ENCODE measurements around the gene MICALL1. TPM values are rescaled to one million over a fixed set of nuclear protein-coding genes. Genes with fewer than 3 reads are reported as not detected.

MICALL1 gene, protein sequence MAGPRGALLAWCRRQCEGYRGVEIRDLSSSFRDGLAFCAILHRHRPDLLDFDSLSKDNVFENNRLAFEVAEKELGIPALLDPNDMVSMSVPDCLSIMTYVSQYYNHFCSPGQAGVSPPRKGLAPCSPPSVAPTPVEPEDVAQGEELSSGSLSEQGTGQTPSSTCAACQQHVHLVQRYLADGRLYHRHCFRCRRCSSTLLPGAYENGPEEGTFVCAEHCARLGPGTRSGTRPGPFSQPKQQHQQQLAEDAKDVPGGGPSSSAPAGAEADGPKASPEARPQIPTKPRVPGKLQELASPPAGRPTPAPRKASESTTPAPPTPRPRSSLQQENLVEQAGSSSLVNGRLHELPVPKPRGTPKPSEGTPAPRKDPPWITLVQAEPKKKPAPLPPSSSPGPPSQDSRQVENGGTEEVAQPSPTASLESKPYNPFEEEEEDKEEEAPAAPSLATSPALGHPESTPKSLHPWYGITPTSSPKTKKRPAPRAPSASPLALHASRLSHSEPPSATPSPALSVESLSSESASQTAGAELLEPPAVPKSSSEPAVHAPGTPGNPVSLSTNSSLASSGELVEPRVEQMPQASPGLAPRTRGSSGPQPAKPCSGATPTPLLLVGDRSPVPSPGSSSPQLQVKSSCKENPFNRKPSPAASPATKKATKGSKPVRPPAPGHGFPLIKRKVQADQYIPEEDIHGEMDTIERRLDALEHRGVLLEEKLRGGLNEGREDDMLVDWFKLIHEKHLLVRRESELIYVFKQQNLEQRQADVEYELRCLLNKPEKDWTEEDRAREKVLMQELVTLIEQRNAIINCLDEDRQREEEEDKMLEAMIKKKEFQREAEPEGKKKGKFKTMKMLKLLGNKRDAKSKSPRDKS
- 26.2 TPM for polyA plus RNA-seq (ENCODE audit: insufficient read length)
- long read RNA-seq, donor 1, partial matches to known transcripts, result 22 of 22 reads
- long read RNA-seq, donor 1, other reads (novel, unspliced or antisense), result 0 of 22 reads
- long read RNA-seq, donor 2, partial matches to known transcripts, result 5 of 5 reads
- long read RNA-seq, donor 2, other reads (novel, unspliced or antisense), result 0 of 5 reads
- long read RNA-seq, donor 3, full-length matches to known transcripts, result 1 of 1 reads
- long read RNA-seq, donor 3, partial matches to known transcripts, result 0 of 1 reads
- long read RNA-seq, donor 3, other reads (novel, unspliced or antisense), result 0 of 1 reads
- long read RNA-seq, donor 4, result 0 reads
- long read RNA-seq, donor 5, full-length matches to known transcripts, result 7 of 7 reads
- long read RNA-seq, donor 5, partial matches to known transcripts, result 0 of 7 reads
- long read RNA-seq, donor 5, other reads (novel, unspliced or antisense), result 0 of 7 reads
- long read RNA-seq, donor 6, full-length matches to known transcripts, result 1 of 1 reads
- long read RNA-seq, donor 6, partial matches to known transcripts, result 0 of 1 reads
- long read RNA-seq, donor 6, other reads (novel, unspliced or antisense), result 0 of 1 reads
- long read RNA-seq, donor 7, partial matches to known transcripts, result 15 of 15 reads
- long read RNA-seq, donor 7, other reads (novel, unspliced or antisense), result 0 of 15 reads
- long read RNA-seq, donor 8, full-length matches to known transcripts, result 1 of 1 reads
- long read RNA-seq, donor 8, partial matches to known transcripts, result 0 of 1 reads
- long read RNA-seq, donor 8, other reads (novel, unspliced or antisense), result 0 of 1 reads

DNA sequence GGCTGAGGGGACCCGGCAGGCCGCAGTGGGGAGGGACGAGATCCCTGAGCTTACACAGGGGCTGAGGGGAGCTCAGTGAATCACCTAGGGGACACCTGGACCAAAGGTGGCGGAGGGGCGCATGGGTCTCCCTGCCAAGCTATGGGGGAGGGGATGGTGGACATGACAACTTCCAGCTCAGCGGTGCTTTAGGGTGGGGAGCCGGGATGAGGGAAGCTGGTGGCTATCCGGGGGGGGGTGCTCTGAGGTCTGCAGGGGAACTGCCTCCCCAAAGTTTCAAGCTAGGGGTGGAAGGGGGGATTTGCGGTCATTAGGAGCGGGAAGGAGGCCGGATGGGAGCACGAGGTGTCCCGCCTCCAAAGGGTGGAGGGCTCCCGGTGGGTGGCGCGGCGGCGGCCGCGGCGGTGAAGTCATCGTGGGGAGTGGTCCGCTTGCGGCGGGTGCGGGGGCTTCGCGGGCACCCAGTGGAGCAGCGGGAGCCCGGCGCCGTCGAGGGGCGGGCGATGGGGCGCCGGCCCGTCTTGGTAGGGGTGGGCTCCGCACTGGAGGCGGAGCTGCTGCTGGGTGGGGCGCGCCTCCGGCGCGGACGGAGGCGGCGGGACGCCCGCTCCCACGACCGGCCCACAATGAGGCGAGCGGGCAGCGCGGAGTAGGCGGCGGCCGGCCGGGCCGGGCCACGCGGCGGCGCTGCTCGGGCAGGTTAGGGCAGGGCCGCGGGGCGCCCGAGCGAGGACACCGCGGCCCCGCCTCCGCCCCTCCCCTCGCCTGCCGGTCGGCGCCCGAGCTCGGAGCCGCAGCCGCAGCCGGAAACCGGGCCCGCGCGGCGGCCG is at the start of gene MICALL1:
TSS of gene MICALL1 (plus strand) at position 764 of the 830 bp plus-strand sequence. CDS start 126 bp downstream, outside the sequence.
- no peak for DNase-seq

DNA sequence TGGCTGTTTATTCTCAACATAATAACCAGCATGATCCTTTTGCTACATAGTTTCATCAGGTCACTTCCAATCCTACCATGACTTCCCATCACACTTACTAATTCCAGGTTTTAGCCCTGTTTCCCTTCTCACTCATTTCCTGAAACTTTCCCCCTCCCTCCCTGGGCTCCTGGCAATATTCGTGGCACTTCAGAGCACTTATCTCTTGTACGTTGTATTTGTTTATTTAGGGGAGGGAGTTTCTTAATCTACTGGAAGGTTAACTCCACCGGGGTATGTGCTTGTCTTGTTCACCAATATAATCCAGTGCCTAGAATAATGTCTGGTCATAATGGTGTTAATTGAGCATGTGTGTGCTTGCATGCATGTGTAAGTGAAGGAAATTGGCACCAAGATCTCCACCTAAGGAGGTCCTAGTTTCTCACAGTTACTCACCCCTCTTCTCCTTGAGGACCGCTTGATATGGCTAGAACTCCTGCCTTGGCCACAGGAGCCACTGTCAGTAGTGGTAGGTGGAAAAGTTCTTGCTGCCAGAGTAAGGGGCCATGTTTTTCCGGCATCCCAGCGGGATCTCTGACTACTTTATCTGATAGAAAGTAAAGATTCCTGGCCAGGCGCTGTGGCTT is 45.2 kb upstream of the MICALL1 start:
- DNase-seq, result no peak

DNA sequence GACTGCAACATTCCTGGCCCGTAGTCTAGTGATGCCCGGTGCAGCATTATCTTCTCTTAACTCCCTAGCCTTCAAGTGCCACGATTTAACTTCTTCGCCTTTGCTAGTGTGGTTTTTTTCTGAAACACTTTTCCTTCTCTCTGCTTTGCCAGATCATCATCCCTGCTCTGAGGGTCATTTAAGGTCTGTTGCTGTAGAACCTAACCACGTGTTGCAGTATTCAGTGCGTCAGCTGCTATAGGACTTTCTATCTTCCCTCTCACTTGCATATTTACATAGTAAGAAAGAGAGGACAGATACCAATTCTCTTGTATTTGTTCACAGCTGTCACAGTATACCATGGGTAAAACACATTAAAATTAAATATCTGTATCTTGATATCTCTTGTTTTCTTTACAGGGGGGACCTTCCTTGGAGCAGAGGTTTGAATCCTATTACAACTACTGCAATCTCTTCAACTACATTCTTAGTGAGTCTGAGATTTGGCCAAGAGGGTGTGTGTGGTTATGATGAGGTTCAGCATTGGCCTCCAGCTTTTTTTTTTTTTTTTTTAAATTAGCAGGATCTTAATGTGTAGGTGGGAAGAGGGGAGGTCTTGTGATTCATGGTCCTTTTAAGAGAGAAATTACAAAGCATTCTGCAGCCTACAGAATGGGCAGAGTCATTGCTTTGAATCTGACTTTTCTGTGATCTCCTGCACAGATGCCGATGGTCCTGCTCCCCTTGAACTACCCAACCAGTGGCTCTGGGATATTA is 43.3 kb upstream of the MICALL1 start:
- DNase-seq, result no peak

DNA sequence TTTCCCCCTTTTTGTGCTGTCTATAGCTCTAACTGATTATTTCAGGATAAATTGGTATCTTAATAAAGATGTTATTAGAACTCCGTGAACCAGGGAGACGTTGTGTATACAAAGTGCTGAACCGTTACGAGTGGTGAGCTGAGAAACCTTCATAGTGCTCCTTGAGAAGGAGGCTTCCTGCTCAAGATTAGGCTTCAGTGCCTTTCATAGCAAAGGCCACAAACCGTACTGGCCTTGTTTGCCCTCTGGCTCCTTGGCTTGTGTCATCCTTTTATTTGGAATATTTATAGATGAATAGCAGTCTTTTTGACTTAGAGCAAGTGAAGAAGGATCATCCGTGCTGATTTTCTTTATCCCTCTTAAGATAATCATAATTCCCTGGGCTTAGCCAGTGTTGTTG is 40.6 kb upstream of the MICALL1 start:
- DNase-seq, result no peak

DNA sequence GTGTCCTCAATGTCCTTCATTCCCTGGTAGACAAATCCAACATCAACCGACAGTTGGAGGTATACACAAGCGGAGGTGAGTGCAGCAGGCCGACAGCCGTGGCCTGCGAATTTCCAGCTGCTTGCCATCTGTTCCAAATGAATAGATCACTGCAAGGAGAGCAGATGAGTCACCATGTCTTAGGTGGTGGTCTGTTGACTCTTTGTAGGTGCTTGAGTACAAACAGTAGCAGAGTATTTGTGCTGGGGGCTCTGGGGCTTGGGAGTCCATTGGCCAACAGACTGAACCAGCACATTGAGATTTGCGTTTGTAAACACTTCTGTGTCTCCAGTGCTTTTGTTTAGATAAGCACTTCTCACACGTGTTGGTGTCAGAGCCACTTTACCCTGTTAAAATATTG is 35.8 kb upstream of the MICALL1 start:
- no peak for DNase-seq

DNA sequence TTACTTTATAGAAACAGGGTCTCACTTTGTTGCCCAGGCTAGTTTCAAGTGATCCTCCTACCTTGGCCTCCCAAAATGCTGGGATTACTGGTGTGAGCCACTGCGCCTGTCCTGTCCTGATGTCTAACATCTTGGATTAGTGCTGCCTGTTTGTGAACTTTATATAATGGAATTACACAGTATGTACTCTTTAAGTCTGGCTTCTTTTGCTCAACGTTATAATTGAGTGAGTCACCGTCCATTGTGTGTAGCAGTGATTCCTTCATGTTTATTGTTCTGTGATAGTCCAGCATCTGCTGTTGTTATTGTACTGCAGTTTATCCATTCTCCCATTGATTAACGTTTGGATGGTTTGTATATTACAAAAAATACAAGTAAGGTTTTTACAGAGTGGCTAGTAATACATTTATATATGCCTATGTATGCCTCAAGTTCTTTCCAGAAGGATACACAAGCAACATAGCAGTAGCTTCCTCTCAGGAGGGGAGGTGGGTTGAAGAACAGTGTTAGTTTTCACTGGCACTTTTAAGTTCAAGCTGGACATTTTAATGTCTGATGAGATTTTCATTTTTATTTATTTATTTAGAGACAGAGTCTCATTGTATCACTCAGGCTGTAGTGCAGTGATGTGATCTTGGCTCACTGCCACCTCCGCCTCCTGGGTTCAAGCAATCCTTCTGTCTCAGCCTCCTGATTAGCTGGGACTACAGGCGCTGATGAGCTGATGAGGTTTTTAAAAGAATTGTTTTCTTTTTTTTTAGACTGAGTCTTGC is 25.2 kb upstream of the MICALL1 start:
- no peak for DNase-seq

DNA sequence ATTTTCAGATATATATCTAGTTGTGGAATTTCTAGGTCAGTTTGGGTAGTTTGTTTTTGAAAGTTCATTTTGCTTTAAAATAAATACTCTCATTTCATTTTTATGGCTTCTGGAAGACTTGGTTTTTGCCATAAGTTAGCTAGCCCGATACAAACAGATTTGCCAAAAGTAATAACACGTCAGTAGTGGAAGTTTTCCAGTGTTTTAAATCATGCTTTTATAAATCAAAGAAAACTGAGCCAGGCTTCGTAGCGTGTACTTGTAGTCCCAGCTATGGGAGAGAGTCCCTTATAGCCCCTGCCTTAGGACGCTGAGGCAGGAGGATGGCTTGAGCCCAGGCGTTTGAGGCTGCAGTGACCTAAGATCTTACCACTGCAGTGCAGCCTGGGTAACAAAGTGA is 21.7 kb upstream of the MICALL1 start:
- DNase-seq, result peak; percentile 77

DNA sequence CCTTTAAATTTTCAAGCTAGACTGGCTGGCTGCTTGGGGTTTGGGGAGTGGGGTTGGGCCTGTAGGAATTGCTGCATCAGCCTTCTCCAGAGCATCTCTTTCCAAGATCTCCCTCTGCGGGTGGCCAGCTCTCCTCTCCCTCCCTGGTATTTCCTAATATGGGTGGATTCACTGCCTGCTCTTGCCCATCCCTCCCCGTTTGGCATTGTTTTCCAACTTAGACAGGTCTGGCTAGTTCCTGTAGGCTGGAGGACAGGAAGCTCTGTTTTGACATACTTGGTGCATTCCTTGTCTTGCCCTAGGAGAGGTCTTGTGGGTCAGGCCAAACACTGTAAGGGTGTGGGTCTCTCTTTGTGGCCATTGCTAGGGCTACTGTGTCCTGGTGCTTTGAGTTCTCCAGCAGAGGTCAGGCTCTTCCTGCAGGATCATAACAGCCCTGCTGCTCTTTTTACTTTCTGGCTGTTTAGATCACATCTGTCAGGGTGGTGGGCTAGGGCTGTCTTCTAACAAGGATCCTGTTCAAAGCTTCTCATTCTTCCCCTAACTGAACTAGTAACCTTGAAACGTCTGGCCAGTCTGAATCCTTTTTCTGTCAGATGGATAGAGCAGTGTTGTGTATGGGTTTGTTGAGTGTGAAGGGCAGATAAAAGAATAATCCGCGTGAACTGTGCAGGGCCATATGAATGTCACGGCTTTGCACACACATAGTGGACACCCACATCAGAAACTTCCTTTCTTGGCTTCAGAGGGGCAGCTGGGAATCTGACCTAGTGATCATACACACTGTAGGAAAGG is 18.3 kb upstream of the MICALL1 start:
- no peak for DNase-seq

DNA sequence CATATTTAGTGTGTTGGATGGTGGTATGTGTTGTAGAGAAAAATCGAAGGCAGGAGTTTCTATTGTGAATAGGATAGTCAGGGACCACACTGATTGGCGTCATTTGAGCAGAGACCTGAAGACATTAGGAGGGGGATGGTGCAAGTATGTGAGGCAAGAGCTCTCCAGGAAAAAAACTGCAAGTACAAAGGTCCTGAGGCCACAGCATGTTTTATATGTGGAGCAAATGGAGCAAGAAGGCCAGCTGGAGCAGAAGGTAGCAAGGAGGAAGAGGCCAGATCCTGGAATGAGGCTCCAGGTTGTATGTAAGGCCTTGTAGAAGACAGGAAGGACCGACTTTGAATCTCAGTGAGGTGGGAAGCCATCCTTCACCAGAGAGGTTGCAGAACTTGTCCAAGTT is 14.2 kb upstream of the MICALL1 start:
- DNase-seq, result no peak

DNA sequence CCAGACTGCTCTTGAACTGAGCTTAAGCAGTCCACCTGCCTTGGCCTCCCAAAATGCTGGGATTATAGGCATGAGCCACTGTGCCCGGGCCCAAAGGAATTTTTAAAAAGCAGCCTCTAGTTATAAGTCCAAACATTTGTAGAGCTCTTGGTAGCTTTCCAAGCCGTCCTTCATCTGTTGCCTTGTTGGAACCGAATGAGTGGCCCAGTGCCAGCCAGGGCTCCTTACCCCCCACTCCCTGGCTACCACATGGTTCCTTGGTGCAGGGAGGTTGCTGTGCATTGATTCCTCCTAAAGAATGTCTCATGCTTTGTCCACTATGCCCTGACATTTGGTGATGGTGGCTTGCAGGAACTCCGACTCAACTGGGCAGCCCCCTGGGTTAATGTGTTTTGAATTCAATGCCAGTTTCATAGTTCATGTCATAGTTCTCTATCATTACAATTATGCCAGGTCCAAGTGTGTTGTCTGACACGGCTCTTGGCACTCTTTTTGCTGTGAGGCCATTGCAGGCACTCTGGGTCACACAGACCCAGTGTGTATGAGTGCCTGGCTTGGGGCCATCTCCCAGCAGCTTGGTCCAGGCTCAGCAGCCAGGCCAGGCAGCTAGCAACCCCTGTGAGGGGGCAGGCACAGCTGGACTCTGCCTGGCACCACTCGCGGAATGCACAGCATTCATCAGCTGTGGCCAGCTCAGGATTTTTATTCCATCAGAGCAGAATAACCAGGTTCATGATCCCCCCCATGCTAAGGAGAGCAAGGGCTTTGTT is 13.3 kb upstream of the MICALL1 start:
- DNase-seq, result no peak

DNA sequence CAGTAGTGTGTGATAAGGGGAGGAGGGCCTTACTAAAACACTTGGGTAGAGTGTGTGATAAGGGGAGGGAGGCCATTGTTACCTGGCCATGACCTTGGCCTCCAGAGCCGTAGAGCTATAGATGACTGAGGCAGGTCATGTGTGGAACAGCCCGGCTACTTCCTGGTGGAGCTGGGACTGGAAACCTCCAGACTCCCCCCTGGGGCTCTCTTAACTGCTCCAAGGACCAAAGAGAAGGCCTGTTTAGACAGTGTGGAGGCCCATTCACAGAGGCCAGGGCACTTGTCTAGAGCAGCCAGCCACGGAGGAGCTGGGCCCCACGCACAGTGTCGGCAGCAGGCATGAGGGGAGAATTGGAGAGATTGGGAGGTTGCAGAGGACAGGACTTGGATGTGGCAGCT is 12.5 kb upstream of the MICALL1 start:
- DNase-seq, result no peak

DNA sequence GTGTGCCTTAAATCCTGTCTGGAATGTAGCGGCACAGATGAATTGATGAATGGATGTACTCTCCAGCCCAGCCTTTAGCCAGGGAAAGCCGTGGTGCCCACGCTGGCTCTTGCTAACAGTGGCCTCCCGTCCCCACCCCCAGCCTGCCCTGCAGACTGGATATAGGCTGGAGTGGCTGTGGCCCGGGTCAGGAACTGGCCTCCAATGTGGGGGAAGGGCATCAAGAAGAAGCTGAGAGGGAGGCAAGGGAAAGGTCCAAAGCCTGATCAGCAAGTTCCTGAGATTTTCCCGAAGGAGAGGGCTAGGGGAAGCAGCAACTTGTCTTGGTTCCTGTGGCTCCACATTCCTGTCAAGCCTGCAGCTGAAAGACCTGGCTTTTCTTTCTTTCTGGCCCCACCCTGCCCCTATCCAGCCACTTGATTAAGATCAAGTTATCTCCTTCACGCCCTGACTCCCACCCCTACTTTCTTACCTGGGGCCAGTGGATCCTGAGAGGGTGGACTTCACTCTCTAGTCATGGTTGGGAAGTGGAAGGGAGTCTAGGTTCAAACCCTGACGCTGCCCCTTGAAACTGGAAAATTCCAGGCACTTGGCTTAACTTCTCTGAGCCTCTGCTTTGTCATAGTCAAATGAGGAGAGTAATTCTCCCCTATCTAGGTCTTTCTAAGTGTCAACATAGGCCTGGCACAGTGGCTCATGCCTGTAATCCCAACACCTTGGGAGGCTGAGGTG is 11.0 kb upstream of the MICALL1 start:
- no peak for DNase-seq

DNA sequence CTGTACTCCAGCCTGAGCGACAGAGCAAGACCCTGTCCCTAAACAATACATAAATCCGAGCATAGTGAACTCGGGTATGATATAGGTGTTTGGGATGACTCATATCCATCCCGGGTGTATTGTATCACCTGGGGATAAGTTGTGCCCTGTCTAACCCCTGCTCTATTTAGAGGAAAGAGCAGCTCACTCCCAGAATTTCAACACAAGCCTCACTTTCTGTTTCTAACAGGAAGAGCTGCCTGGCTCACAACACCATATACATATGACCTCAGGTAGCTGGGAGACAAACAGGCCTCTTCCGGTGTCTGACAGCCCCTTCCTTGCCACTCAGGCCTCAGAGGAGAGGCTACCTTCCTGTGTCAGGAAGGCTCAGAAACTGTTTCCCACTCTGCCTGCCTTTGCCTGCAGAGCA is 9.9 kb upstream of the MICALL1 start:
- no peak for DNase-seq

DNA sequence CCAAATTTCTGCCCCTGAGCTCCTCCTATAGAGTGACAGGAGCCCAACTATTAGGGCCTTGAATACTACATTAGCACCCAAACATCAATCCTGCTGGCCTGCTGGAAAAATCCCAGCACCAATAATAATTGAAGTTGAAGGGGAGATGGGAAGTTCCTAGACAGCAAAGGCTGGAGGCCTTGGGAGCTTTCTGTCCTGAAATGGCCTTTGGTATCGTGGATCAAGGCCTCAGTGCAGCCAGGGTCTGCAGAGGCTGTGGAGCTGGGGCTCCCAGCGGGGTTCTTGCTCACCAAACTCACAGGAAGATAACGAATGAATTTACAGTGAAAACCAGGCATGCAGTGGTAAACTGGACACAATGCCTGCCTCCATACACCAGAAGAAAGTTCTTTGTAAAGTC is 9.2 kb upstream of the MICALL1 start:
- no peak for DNase-seq

DNA sequence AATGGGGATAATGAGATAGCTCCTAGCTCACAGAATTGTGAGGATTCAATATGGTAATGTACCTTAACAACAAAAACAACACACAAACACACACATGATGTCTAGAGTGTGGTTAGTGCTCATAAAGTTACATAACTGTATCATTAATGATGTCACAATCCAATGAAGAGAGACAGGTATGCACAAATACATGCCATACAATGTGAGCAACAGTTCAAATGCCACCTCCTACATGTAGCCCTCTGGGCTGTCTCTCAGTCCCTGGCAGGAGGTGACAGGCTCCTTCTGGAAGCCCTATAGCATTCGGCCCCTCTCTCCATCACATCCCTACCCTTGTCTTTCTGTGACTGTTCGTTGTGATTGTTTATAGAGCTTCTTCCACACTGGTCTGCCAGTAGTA is 8.3 kb upstream of the MICALL1 start:
- DNase-seq, result no peak
